H1 (cell line): ENCODE data around the gene FABP6. TPM values are rescaled to one million over a fixed set of nuclear protein-coding genes. Genes with fewer than 3 reads are reported as not detected.

Experiments used
- CTCF ChIA-PET: fragments of 300-600 bp; sonication (Branson Sonifier 250); formaldehyde crosslinking; loops from one replicate; lab custom pipeline; 2021; ENCODE audit not compliant: partially characterized antibody; lab: Charles Lee
- POLR2A ChIA-PET: fragments of 300-600 bp; sonication (Branson Sonifier 250); formaldehyde crosslinking; loops from one replicate; lab custom pipeline; 2021; ENCODE audit warnings: inconsistent platforms; ENCODE audit not compliant: partially characterized antibody; lab: Charles Lee
- DNase-seq, 2 experiments: peaks; one replicate each; pipeline versions ENCODE4 v3.0.0 to v3.0.0-alpha.2; 2010 to 2022; ENCODE audit warnings: low spot score in 2 of 2, low read depth in 1 of 2, mixed read lengths in 1 of 2
- FAIRE-seq: peaks from 2 replicates; lab custom pipeline; 2011; peaks lifted over from hg19 to GRCh38; lab: Jason Lieb, UNC
- H2AFZ ChIP-seq: 2 replicates; pipeline ENCODE4 v1.8.1; 2012; ENCODE audit warnings: low read length, inconsistent platforms
- H2AK5ac ChIP-seq: 2 replicates; pipeline ENCODE4 v1.6.1; 2013; ENCODE audit warnings: low read depth, low read length
- H2BK120ac ChIP-seq: replicated peaks from 2 replicates; pipeline ENCODE3; 2013; ENCODE audit warnings: low read depth, low read length, inconsistent platforms
- H2BK12ac ChIP-seq: 2 replicates; pipeline ENCODE4 v1.6.1; 2013; ENCODE audit warnings: low read depth, low read length
- H2BK15ac ChIP-seq: 2 replicates; pipeline ENCODE4 v1.6.1; 2013; ENCODE audit warnings: low read length
- H2BK20ac ChIP-seq: 2 replicates; pipeline ENCODE4 v1.6.1; 2013; ENCODE audit warnings: low read length
- H2BK5ac ChIP-seq: 2 replicates; pipeline ENCODE4 v1.6.1; 2013; ENCODE audit warnings: low read depth, low read length
- H3K14ac ChIP-seq: 2 replicates; pipeline ENCODE4 v1.6.1; 2013; ENCODE audit warnings: inconsistent platforms; ENCODE audit not compliant: insufficient read length
- H3K18ac ChIP-seq: 2 replicates; pipeline ENCODE4 v1.6.1; 2013; ENCODE audit warnings: low read length; ENCODE audit errors: extremely low read depth
- H3K23ac ChIP-seq: 2 replicates; pipeline ENCODE4 v1.6.1; 2013; ENCODE audit warnings: inconsistent platforms; ENCODE audit not compliant: insufficient read length
- H3K23me2 ChIP-seq: 2 replicates; pipeline ENCODE4 v1.6.1; 2013; ENCODE audit warnings: low read depth, low read length
- H3K27ac ChIP-seq: 2 replicates; pipeline ENCODE4 v1.6.1; 2011; ENCODE audit warnings: low read depth, low read length, inconsistent platforms
- H3K27me3 ChIP-seq, 4 experiments: replicated peaks in 1 of 4; 1 replicate in 1 of 4; 2 replicates in 3 of 4; pipeline versions ENCODE4 v1.6.1 to v1.8.1; 2011 to 2013; ENCODE audit warnings: low read length in 3 of 4, mild to moderate bottlenecking in 3 of 4, inconsistent platforms in 2 of 4, mixed read lengths in 2 of 4, moderate library complexity in 1 of 4; ENCODE audit not compliant: control insufficient read depth in 3 of 4, insufficient read depth in 3 of 4; ENCODE audit errors: extremely low read depth in 1 of 4
- H3K36me3 ChIP-seq, 4 experiments: 2 replicates each; pipeline versions ENCODE4 v1.6.1 to v1.8.1; 2011 to 2013; ENCODE audit warnings: mild to moderate bottlenecking in 4 of 4, low read length in 3 of 4, moderate library complexity in 2 of 4, control low read depth in 1 of 4, inconsistent platforms in 1 of 4; ENCODE audit not compliant: insufficient read depth in 4 of 4, control insufficient read depth in 2 of 4
- H3K4ac ChIP-seq: replicated peaks from 2 replicates; pipeline ENCODE3; 2013; ENCODE audit warnings: low read length, low read depth, mixed read lengths, inconsistent platforms; ENCODE audit not compliant: insufficient read length
- H3K4me1 ChIP-seq, 4 experiments: replicated peaks in 1 of 4; 1 replicate in 1 of 4; 2 replicates in 3 of 4; pipeline versions ENCODE4 v1.6.1 to v1.8.1; 2011 to 2013; ENCODE audit warnings: low read length in 3 of 4, inconsistent platforms in 2 of 4, mixed read lengths in 1 of 4; ENCODE audit not compliant: insufficient read depth in 4 of 4, control insufficient read depth in 3 of 4
- H3K4me2 ChIP-seq, 2 experiments: 2 replicates each; pipeline versions ENCODE4 v1.6.1 to v1.8.1; 2011 to 2013; ENCODE audit warnings: low read depth in 2 of 2, low read length in 2 of 2, control low read depth in 1 of 2, inconsistent platforms in 1 of 2, mild to moderate bottlenecking in 1 of 2; ENCODE audit not compliant: insufficient read depth in 1 of 2
- H3K4me3 ChIP-seq, 4 experiments: fragments of 200-600, 300-600 bp in 1 of 4; sonication (generic), shearing (Covaris generic), sonication (Bioruptor Twin) in 1 of 4; 2 replicates each; pipeline versions ENCODE4 v1.5.1 to v1.8.1; 2011 to 2016; ENCODE audit warnings: low read length in 4 of 4, low read depth in 3 of 4, control low read depth in 2 of 4, inconsistent platforms in 2 of 4, mild to moderate bottlenecking in 2 of 4, mixed read lengths in 1 of 4, moderate library complexity in 1 of 4; ENCODE audit not compliant: insufficient read depth in 2 of 4; ENCODE audit errors: extremely low read depth in 1 of 4
- H3K56ac ChIP-seq: replicated peaks from 2 replicates; pipeline ENCODE3; 2013; ENCODE audit warnings: low read depth, mild to moderate bottlenecking, mixed read lengths, low read length, inconsistent platforms; ENCODE audit not compliant: insufficient read length
- H3K79me1 ChIP-seq: 2 replicates; pipeline ENCODE4 v1.6.1; 2013; ENCODE audit warnings: low read depth, low read length, control low read depth
- H3K79me2 ChIP-seq, 2 experiments: 2 replicates each; pipeline versions ENCODE4 v1.6.1 to v1.8.1; 2012 to 2013; ENCODE audit warnings: low read length in 2 of 2, mild to moderate bottlenecking in 2 of 2, inconsistent platforms in 1 of 2; ENCODE audit not compliant: insufficient read depth in 2 of 2, control insufficient read depth in 1 of 2
- H3K9ac ChIP-seq, 4 experiments: replicated peaks in 1 of 4; 1 replicate in 1 of 4; 2 replicates in 3 of 4; pipeline versions ENCODE4 v1.6.1 to v1.8.1; 2011 to 2013; ENCODE audit warnings: low read depth in 3 of 4, low read length in 3 of 4, control low read depth in 2 of 4, mild to moderate bottlenecking in 2 of 4, moderate library complexity in 2 of 4, inconsistent platforms in 1 of 4; ENCODE audit errors: extremely low read depth in 1 of 4
- H3K9me3 ChIP-seq, 2 experiments: 2 replicates each; pipeline versions ENCODE4 v1.6.1 to v1.8.1; 2012 to 2013; ENCODE audit warnings: mild to moderate bottlenecking in 2 of 2, moderate library complexity in 2 of 2, control low read depth in 1 of 2, inconsistent platforms in 1 of 2, low read depth in 1 of 2, low read length in 1 of 2, mixed read lengths in 1 of 2; ENCODE audit not compliant: insufficient read depth in 2 of 2
- H4K20me1 ChIP-seq, 2 experiments: replicated peaks in 1 of 2; 2 replicates each; pipeline versions ENCODE3 to v1.8.1; 2011 to 2013; ENCODE audit warnings: inconsistent platforms in 2 of 2, low read length in 2 of 2, mild to moderate bottlenecking in 1 of 2; ENCODE audit not compliant: insufficient read depth in 2 of 2, control insufficient read depth in 1 of 2
- H4K5ac ChIP-seq: 2 replicates; pipeline ENCODE4 v1.6.1; 2013; ENCODE audit warnings: low read length, low read depth, mixed read lengths, inconsistent platforms; ENCODE audit not compliant: insufficient read length
- H4K8ac ChIP-seq: 2 replicates; pipeline ENCODE4 v1.8.0; 2013; ENCODE audit warnings: mild to moderate bottlenecking, moderate library complexity, low read length, inconsistent platforms; ENCODE audit not compliant: insufficient read depth; ENCODE audit errors: extremely low read depth
- H4K91ac ChIP-seq: replicated peaks from 2 replicates; pipeline ENCODE3; 2013; ENCODE audit warnings: low read length, mixed read lengths, inconsistent platforms; ENCODE audit not compliant: insufficient read length
- BRCA1 ChIP-seq: IDR thresholded peaks from 2 replicates; pipeline ENCODE4 v1.6.1; 2012; ENCODE audit warnings: low read depth, low read length, improper control_type of control experiment
- CEBPB ChIP-seq: IDR thresholded peaks from 2 replicates; pipeline ENCODE4 v1.6.1; 2012; ENCODE audit warnings: low read depth, low read length
- EZH2 ChIP-seq: fragments of 200-600 bp; sonication (generic); IDR thresholded peaks from 2 replicates; pipeline ENCODE4 v1.7.1; 2012; ENCODE audit warnings: low read depth, mild to moderate bottlenecking, moderate library complexity, low read length, inconsistent platforms; ENCODE audit not compliant: severe bottlenecking
- KDM5A ChIP-seq: fragments of 200-600 bp; IDR thresholded peaks from 2 replicates; pipeline ENCODE4 v1.7.1; 2012; ENCODE audit warnings: mild to moderate bottlenecking, low read length, inconsistent platforms, mixed read lengths
- MAFK ChIP-seq: IDR thresholded peaks from 2 replicates; pipeline ENCODE4 v1.6.1; 2012; ENCODE audit warnings: low read depth, mild to moderate bottlenecking, improper control_type of control experiment, low read length
- NANOG ChIP-seq: IDR thresholded peaks from 2 replicates; pipeline ENCODE4 v1.6.1; 2011; ENCODE audit warnings: low read length, low read depth, mild to moderate bottlenecking, inconsistent platforms; ENCODE audit not compliant: insufficient read depth, poor library complexity, severe bottlenecking
- PHF8 ChIP-seq: fragments of 200-600 bp; sonication (generic); conservative IDR thresholded peaks from 2 replicates; pipeline ENCODE4 v1.7.1; 2012; ENCODE audit warnings: low read depth, mild to moderate bottlenecking, inconsistent platforms, low read length, moderate library complexity
- POLR2AphosphoS5 ChIP-seq: IDR thresholded peaks from 2 replicates; pipeline ENCODE4 v1.6.1; 2011; ENCODE audit warnings: low read depth, low read length
- WGBS, 2 experiments: shearing (Covaris generic) in 1 of 2; methylation state at CpG; one replicate each; pipeline versions ENCODE4 v1.1.6 to v1.1.7; 2013 to 2015; ENCODE audit warnings: low lambda C conversion rate in 2 of 2, mixed read lengths in 2 of 2, inconsistent platforms in 1 of 2, low coverage in 1 of 2, missing lambda C conversion rate in 1 of 2; ENCODE audit not compliant: insufficient replicate concordance in 2 of 2, insufficient coverage in 1 of 2, insufficient read length in 1 of 2; ENCODE audit errors: extremely low coverage in 1 of 2, missing lambda C conversion rate in 1 of 2; 5-methylcytosine and 5-hydroxymethylcytosine counted together
- polyA plus RNA-seq, 7 experiments: library from polyadenylated mRNA; depleted of rRNA in 3 of 7; stranded (reverse) in 5 of 7; unstranded in 2 of 7; fragments of >200 nt in 5 of 7; fragments of 200-250 nt in 2 of 7; gene quantifications; 1 replicate in 5 of 7; 2 replicates in 1 of 7; 4 replicates in 1 of 7; pipeline versions ENCODE4 v1.2.1 to v1.2.3, GENCODE V29; 2011 to 2013; ENCODE audit warnings: missing spikeins in 2 of 7, mixed read lengths in 2 of 7
- total RNA-seq: library from RNA; stranded (reverse); fragmentation: NEBNext Ultra II Directional; extraction: Animal tissue kit (Norgen Biotek cat#: 25700); gene quantifications from 2 replicates; pipeline ENCODE4 v1.2.1, GENCODE V29; 2021
- TF ChIP-seq, protein P1 (sequence below): IDR thresholded peaks from 2 replicates; pipeline ENCODE4 v1.6.1; 2011; ENCODE audit warnings: low read depth, mild to moderate bottlenecking, low read length; ENCODE audit not compliant: insufficient read depth
- TF ChIP-seq, protein P2 (sequence below): IDR thresholded peaks from 2 replicates; pipeline ENCODE4 v1.6.1; 2011; ENCODE audit warnings: low read length, improper control_type of control experiment

FABP6 gene
- total and polyA plus RNA-seq, 2 of the 8 experiments (the other 6 are each of a cell fraction or from before 2014, with no cell fraction given): 4.8 to 6.1 TPM

DNA sequence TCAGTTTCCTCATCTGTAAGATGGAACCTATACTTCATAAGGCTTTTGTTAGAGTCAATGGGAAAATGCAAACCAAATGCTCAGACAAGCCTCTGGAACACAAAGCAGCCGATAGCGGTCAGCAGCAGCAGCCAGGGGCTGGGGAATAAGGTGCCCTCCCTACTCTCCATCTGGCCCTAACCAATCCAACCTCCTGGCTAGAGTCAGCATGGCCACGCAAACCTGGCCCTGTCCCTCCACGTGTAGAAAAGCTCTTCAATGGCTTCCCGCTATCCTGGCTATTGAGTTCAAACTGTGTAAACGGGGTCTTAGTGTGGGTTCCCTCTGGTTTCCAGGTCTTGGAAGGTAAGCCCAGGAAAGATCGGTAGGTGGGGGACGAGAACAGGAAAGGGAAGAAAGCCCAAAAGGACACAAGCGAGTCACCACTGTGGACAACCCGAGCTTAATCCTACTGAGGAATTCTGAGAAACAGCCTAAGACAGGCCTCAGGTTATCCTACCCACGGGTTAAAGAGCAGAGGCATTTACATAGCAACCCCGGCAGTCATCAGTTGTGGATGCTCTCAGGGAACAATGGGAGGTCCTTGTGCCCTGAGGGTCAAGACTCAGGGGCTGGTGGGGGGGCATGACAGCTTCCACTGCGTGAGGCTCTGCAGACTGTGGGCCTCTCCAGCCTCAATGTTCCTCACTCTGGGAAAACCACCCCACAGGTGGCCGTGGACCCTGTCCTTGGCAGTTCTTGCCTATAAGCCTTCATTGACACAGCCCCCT, 30.9 kb downstream of the FABP6 start:
- H3K27ac ChIP-seq: no peak overlapping the region
- CTCF ChIA-PET: interaction anchor here (0.7 to 29.3 kb wide), 5 partner anchors 3 to 98 kb away, joined by 3 to 362 read pairs (median 113); no protein-coding TSS in a partner anchor
- TF ChIP-seq KDM5A (no peak), MAFK (no peak), NANOG (no peak), EZH2 (no peak), CEBPB (no peak), PHF8 (no peak), POLR2AphosphoS5 (no peak), BRCA1 (no peak)
- TF ChIP-seq, protein P1, sequence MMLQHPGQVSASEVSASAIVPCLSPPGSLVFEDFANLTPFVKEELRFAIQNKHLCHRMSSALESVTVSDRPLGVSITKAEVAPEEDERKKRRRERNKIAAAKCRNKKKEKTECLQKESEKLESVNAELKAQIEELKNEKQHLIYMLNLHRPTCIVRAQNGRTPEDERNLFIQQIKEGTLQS: no peak
- TF ChIP-seq, protein P2, sequence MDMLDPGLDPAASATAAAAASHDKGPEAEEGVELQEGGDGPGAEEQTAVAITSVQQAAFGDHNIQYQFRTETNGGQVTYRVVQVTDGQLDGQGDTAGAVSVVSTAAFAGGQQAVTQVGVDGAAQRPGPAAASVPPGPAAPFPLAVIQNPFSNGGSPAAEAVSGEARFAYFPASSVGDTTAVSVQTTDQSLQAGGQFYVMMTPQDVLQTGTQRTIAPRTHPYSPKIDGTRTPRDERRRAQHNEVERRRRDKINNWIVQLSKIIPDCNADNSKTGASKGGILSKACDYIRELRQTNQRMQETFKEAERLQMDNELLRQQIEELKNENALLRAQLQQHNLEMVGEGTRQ: no peak

More for the DNA sequence above, 30.9 kb downstream of the FABP6 start:
- Histone ChIP-seq H2BK5ac (no peak overlapping the region), H2BK15ac (no peak overlapping the region), H4K91ac (no peak overlapping the region), H3K27me3 (no peaks in the 10 kb centered on the region), H2BK12ac (no peak overlapping the region), H3K9ac (no peak overlapping the region), H3K4me2 (no peak overlapping the region), H3K9me3 (no peaks in the 10 kb centered on the region), H3K4ac (no peak overlapping the region), H2BK20ac (no peak overlapping the region), H3K79me2 (peaks cover 0 to 29% of the 10 kb centered on the region in 2 experiments; a peak in 1 of 4 replicates), H2BK120ac (no peak overlapping the region), H4K5ac (no peak overlapping the region), H3K79me1 (peaks cover 12% of the 10 kb centered on the region), H3K4me1 (peaks cover 2 to 18% (median 12%) of the 10 kb centered on the region in 4 experiments), H2AK5ac (no peak overlapping the region), H3K23me2 (no peaks in the 10 kb centered on the region), H4K20me1 (peaks cover 3 to 8% of the 10 kb centered on the region in 2 experiments), H4K8ac (peak overlapping the region; percentile 59; the same call in 1 of the 2 replicates), H2AFZ (no peak overlapping the region), H3K56ac (no peak overlapping the region), H3K14ac (no peak overlapping the region), H3K36me3 (peaks cover 5 to 25% (median 12%) of the 10 kb centered on the region in 4 experiments; a peak in 6 of 8 replicates), H3K4me3 (no peak overlapping the region), H3K23ac (no peak overlapping the region), H3K18ac (no peak overlapping the region)
- WGBS, 2 experiments: 81% methylated on average over 14 of the region's 14 CpGs; no CpG with 5 or more reads in 1 of the 2 experiments
- POLR2A ChIA-PET: interaction anchor here (0.6 to 1.3 kb wide), 4 partner anchors 9 to 234 kb away, joined by 3 to 4 read pairs (median 3); no protein-coding TSS in a partner anchor
- FAIRE-seq (no peak), DNase-seq (no peak)
